ENCODE results near the gene PPP2R5B.
A peak's percentile ranks its signal among the peaks of the same experiment; 100 is the strongest.

PPP2R5B gene

DNA sequence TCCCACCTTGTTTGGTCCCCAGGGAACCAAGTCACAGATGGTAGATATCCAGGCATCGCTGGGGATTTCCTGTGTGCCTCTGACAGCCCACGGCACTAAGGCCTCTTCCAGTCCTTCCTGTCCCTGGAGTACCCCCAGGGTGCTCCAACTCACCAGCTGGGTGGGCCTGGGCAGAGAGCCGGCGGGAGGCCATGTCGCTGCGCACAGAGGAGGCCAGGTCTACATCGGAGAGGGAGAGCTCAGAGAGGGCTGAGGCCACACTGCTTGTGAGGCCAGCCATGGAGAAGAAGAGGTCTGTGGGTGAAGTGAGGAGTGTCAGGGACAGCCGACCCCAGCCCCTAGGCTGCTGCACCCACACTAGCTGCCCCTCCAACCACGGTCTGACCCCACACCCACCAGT is 12.8 kb upstream of the PPP2R5B start:
- Histone ChIP-seq H3K27me3 (replicated peaks; ENCODE audit: control insufficient read depth, insufficient read depth, low read length) (no peaks in the 10 kb centered on the region), H3K4me3 (replicated peaks; ENCODE audit: low read depth, low read length) (no peak overlapping the region), H3K36me3 (ENCODE audit: control insufficient read depth, insufficient read depth, low read length) (peaks cover 36% of the 10 kb centered on the region)
- DNase-seq (ENCODE audit: extremely low read depth, insufficient read length), result no peak
- TF ChIP-seq, protein P1, sequence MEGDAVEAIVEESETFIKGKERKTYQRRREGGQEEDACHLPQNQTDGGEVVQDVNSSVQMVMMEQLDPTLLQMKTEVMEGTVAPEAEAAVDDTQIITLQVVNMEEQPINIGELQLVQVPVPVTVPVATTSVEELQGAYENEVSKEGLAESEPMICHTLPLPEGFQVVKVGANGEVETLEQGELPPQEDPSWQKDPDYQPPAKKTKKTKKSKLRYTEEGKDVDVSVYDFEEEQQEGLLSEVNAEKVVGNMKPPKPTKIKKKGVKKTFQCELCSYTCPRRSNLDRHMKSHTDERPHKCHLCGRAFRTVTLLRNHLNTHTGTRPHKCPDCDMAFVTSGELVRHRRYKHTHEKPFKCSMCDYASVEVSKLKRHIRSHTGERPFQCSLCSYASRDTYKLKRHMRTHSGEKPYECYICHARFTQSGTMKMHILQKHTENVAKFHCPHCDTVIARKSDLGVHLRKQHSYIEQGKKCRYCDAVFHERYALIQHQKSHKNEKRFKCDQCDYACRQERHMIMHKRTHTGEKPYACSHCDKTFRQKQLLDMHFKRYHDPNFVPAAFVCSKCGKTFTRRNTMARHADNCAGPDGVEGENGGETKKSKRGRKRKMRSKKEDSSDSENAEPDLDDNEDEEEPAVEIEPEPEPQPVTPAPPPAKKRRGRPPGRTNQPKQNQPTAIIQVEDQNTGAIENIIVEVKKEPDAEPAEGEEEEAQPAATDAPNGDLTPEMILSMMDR (IDR thresholded peaks at IDR 0.05; ENCODE audit: insufficient read depth, low read length, poor library complexity, severe bottlenecking), result no peak

DNA sequence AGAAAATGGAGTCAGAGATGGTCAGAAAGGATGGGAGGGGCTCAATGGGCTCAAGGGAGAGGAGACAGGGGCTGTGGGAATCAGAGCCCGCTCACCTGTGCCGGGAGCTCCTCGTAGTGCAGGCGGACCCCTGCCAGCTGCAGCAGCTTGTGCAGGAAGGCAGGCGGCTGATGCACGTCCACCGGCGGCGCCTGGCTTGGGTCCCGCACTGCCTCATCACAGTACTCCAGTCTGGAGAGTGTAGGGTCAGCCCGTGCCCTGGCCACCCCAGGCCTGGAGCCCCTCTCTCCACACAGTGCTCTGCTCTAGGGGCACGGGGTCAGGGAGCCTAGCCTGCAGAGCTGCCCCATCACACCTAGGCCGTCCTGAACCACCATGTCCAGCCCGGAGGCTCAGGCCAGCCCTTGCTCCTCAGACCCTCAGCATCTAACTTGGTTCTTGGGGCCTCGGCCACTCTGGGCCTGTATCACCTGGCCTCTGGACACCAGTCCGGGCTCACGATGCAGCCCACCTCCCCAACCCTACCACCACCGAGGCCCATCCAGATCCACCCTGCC is 11.2 kb upstream of the PPP2R5B start:
- Histone ChIP-seq H3K27me3 (replicated peaks; ENCODE audit: control insufficient read depth, insufficient read depth, low read length) (no peaks in the 10 kb centered on the region), H3K4me3 (replicated peaks; ENCODE audit: low read depth, low read length) (no peak overlapping the region), H3K36me3 (ENCODE audit: control insufficient read depth, insufficient read depth, low read length) (peaks cover 32% of the 10 kb centered on the region)
- TF ChIP-seq, protein P1 (IDR thresholded peaks at IDR 0.05; ENCODE audit: insufficient read depth, low read length, poor library complexity, severe bottlenecking), result no peak
- DNase-seq (ENCODE audit: extremely low read depth, insufficient read length), result no peak

DNA sequence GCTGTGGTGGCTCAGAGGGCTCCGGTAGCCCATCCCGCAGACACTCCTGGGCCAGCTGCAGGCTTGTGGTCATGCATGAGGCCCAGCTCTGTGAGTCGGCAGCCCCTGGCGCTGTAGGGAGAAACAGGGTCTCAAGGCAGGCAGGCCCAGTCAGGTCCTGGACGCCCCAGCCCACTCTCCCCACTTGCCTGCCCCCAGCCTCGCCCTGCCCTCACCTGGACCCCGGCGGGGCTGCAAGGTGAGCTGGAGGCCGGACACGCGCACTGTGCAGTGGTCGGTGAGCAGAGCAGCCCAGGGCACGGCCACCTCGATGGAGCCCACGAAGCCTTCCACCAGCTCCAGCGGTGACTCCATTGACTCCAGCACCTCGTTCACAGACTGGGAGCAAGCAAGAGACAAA is 10.4 kb upstream of the PPP2R5B start:
- TF ChIP-seq, protein P1 (IDR thresholded peaks at IDR 0.05; ENCODE audit: insufficient read depth, low read length, poor library complexity, severe bottlenecking), result no peak
- DNase-seq (ENCODE audit: extremely low read depth, insufficient read length), result no peak
- Histone ChIP-seq H3K4me3 (replicated peaks; ENCODE audit: low read depth, low read length) (no peak overlapping the region), H3K36me3 (ENCODE audit: control insufficient read depth, insufficient read depth, low read length) (peaks cover 30% of the 10 kb centered on the region), H3K27me3 (replicated peaks; ENCODE audit: control insufficient read depth, insufficient read depth, low read length) (no peaks in the 10 kb centered on the region)

DNA sequence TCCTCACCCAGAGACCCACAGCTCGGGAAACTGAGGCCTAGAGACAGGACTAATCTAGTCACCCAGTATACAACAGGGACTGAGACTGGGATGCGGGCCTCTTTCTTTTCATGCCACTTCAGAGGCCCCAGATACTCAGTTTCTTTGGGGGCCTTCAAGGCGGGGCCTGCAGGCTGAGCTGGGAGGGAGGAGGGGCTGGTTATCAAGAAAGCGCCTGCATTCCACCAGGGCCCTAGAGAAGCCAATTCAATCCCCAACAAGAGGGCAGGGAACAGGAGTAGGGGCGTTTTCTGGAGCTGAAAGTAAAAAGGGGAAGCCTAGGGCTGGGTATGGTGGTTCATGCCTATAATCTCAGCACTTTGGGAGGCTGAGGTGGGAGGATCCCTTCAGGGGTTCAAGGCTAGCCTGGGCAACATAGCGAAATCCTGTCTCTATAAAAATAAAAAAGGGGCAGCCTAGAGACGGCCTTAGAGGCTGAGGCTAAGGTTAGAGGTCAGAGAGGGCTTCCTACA is 9.1 kb upstream of the PPP2R5B start:
- TF ChIP-seq, protein P1 (IDR thresholded peaks at IDR 0.05; ENCODE audit: insufficient read depth, low read length, poor library complexity, severe bottlenecking), result no peak
- H3K4me3 ChIP-seq (replicated peaks; ENCODE audit: low read depth, low read length), result no peak overlapping the region; the same call in 1 of the 2 replicates
- no peak for DNase-seq (ENCODE audit: extremely low read depth, insufficient read length)

DNA sequence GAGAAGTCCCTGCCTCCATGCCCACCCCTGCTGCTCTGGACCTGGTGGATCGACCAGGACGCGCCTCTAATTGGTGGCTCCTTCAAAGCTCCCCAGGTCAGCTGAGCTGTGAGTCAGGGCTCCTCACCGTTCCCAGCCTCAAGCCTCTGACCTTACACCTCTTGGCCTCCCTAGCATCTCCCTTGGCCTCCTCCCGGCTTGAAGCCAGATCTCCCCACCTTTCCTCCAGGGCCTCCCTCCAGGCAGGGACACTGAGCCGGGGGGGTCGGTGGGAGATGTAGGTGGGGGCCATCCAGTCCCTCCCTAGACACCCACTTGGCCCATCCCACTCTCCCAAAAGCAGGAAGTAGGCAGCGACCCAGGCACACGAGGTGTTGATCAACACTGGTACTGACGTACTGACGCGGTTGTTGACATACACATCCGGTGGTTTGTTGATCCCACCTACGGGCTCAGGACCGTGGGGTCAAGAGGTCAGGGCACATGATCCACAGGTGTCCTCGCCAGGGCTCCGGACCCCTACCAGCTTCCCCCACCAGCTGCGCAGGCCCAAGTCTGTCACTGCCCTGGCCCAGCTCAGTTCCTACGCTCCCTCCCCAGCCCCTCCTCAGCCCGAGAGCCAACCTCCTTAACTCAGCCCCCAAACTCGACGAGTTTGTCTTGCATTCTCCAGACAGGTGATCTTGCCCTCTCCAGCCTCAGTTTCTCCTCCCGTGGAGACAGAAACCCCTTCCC is 8.3 kb upstream of the PPP2R5B start:
- peak; percentile 61 for DNase-seq (ENCODE audit: extremely low read depth, insufficient read length)
- Histone ChIP-seq H3K4me3 (replicated peaks; ENCODE audit: low read depth, low read length) (peak overlapping the region; percentile 99), H3K36me3 (ENCODE audit: control insufficient read depth, insufficient read depth, low read length) (peaks cover 18% of the 10 kb centered on the region), H3K27me3 (replicated peaks; ENCODE audit: control insufficient read depth, insufficient read depth, low read length) (no peaks in the 10 kb centered on the region)
- TF ChIP-seq, protein P1 (IDR thresholded peaks at IDR 0.05; ENCODE audit: insufficient read depth, low read length, poor library complexity, severe bottlenecking), result no peak

More for the DNA sequence above, 9.1 kb upstream of the PPP2R5B start:
- Histone ChIP-seq H3K36me3 (ENCODE audit: control insufficient read depth, insufficient read depth, low read length) (peaks cover 22% of the 10 kb centered on the region), H3K27me3 (replicated peaks; ENCODE audit: control insufficient read depth, insufficient read depth, low read length) (no peaks in the 10 kb centered on the region)
